Measurements from ENCODE around the gene RPS19.

GRCh38 chr19:41882568-41883462 is 22.8 kb downstream of the RPS19 start, which contains the start of gene ARHGEF1:
- TF ChIP-seq CTCF (IDR thresholded peaks at IDR 0.05 in 2 of 3, conservative IDR thresholded peaks at IDR 0.05 in 1 of 3; ENCODE audit: control insufficient read depth in 2 of 3, extremely low read depth in 1 of 3, insufficient read depth in 1 of 3, low read depth in 3 of 3, low read length in 3 of 3) (no peak), POLR2A (IDR thresholded peaks at IDR 0.05; ENCODE audit: low read depth, low read length) (peak; percentile 70; the same call in 1 of the 2 replicates), TARDBP (IDR thresholded peaks at IDR 0.05; ENCODE audit: borderline replicate concordance) (0 out of 2 replicates have a peak, but pooled peaks have one; percentile 40), E4F1 (IDR thresholded peaks at IDR 0.05; ENCODE audit: borderline replicate concordance, partially characterized antibody) (no peak), ZNF384 (IDR thresholded peaks at IDR 0.05; ENCODE audit: borderline replicate concordance, low read depth, low read length) (no peak), ETV6 (conservative IDR thresholded peaks at IDR 0.05 in 1 of 2, IDR thresholded peaks at IDR 0.05 in 1 of 2; ENCODE audit: borderline replicate concordance in 1 of 2, low read depth in 1 of 2) (peak in 1 of 2 experiments; percentile 47; a peak in 2 of 4 replicates)

All from GM12878 (cell line).